Mesenchymal stem cell (in vitro differentiated cells and primary cell): ENCODE results near the gene PRX.
"Not testable (repeated sequence)": the region's sequence is repeated elsewhere in the genome, so short reads cannot be mapped to it uniquely, and the experiment has no call there.

Experiments
- DNase-seq: peaks from one replicate; pipeline ENCODE4 v3.0.0-alpha.2; 2013
- H2AFZ ChIP-seq: one replicate; pipeline ENCODE4 v1.6.1; 2013; ENCODE audit warnings: low read depth, mild to moderate bottlenecking, control low read depth, inconsistent platforms, low read length, moderate library complexity
- H2AK5ac ChIP-seq: 2 replicates; pipeline ENCODE4 v1.6.1; 2013; ENCODE audit warnings: low read length, moderate library complexity, mild to moderate bottlenecking, inconsistent platforms; ENCODE audit not compliant: severe bottlenecking
- H2BK120ac ChIP-seq: one replicate; pipeline ENCODE4 v1.6.1; 2013; ENCODE audit warnings: low read depth, mild to moderate bottlenecking, inconsistent platforms, low read length, moderate library complexity
- H2BK12ac ChIP-seq, 2 experiments: one replicate each; pipeline ENCODE4 v1.6.1; 2013; ENCODE audit warnings: inconsistent platforms in 2 of 2, low read length in 2 of 2, mild to moderate bottlenecking in 2 of 2, moderate library complexity in 2 of 2, control low read depth in 1 of 2
- H2BK15ac ChIP-seq: one replicate; pipeline ENCODE4 v1.6.1; 2013; ENCODE audit warnings: mild to moderate bottlenecking, low read depth, inconsistent platforms; ENCODE audit not compliant: poor library complexity, severe bottlenecking
- H2BK5ac ChIP-seq: 2 replicates; pipeline ENCODE4 v1.6.1; 2013; ENCODE audit warnings: low read depth, mild to moderate bottlenecking, low read length, control low read depth, inconsistent platforms; ENCODE audit not compliant: poor library complexity, severe bottlenecking
- H3K14ac ChIP-seq, 2 experiments: one replicate each; pipeline ENCODE4 v1.6.1; 2013; ENCODE audit warnings: inconsistent platforms in 2 of 2, low read length in 2 of 2, control low read depth in 1 of 2, mild to moderate bottlenecking in 1 of 2, moderate library complexity in 1 of 2
- H3K18ac ChIP-seq, 2 experiments: one replicate each; pipeline ENCODE4 v1.6.1; 2013; ENCODE audit warnings: inconsistent platforms in 2 of 2, low read length in 2 of 2, control low read depth in 1 of 2, low read depth in 1 of 2, mild to moderate bottlenecking in 1 of 2
- H3K23ac ChIP-seq, 2 experiments: one replicate each; pipeline ENCODE4 v1.6.1; 2013; ENCODE audit warnings: inconsistent platforms in 2 of 2, low read length in 2 of 2, mild to moderate bottlenecking in 2 of 2, moderate library complexity in 2 of 2, control low read depth in 1 of 2
- H3K27ac ChIP-seq: 2 replicates; pipeline ENCODE4 v1.5.1; 2013; ENCODE audit warnings: mild to moderate bottlenecking, moderate library complexity, low read length, control low read depth, inconsistent platforms; ENCODE audit not compliant: poor library complexity, severe bottlenecking
- H3K27me3 ChIP-seq, 2 experiments: 2 replicates each; pipeline versions ENCODE4 v1.6.1 to v1.7.0; 2013; ENCODE audit warnings: low read length in 2 of 2, mild to moderate bottlenecking in 2 of 2, moderate library complexity in 2 of 2, control low read depth in 1 of 2, inconsistent platforms in 1 of 2; ENCODE audit not compliant: control insufficient read depth in 1 of 2, insufficient read depth in 1 of 2
- H3K36me3 ChIP-seq, 2 experiments: 2 replicates each; pipeline versions ENCODE4 v1.6.1 to v1.7.0; 2013; ENCODE audit warnings: low read length in 2 of 2, control low read depth in 1 of 2, inconsistent platforms in 1 of 2, low read depth in 1 of 2, mild to moderate bottlenecking in 1 of 2; ENCODE audit not compliant: insufficient read depth in 2 of 2, control insufficient read depth in 1 of 2
- H3K4ac ChIP-seq, 2 experiments: one replicate each; pipeline ENCODE4 v1.6.1; 2013; ENCODE audit warnings: inconsistent platforms in 2 of 2, low read length in 2 of 2, mild to moderate bottlenecking in 2 of 2, moderate library complexity in 2 of 2, control low read depth in 1 of 2, low read depth in 1 of 2
- H3K4me1 ChIP-seq: 2 replicates; pipeline ENCODE4 v1.6.1; 2013; ENCODE audit warnings: low read depth, low read length, control low read depth; ENCODE audit not compliant: control insufficient read depth, insufficient read depth
- H3K4me2 ChIP-seq: 2 replicates; pipeline ENCODE4 v1.6.1; 2013; ENCODE audit warnings: low read length, mild to moderate bottlenecking, inconsistent platforms; ENCODE audit not compliant: poor library complexity, severe bottlenecking
- H3K4me3 ChIP-seq, 2 experiments: 2 replicates each; pipeline versions ENCODE4 v1.5.1 to v1.7.0; 2013; ENCODE audit warnings: low read length in 2 of 2, mild to moderate bottlenecking in 2 of 2, control low read depth in 1 of 2, low read depth in 1 of 2; ENCODE audit not compliant: insufficient read depth in 1 of 2
- H3K79me1 ChIP-seq: replicated peaks from 2 replicates; pipeline ENCODE4 v1.6.1; 2013; ENCODE audit warnings: mild to moderate bottlenecking, control low read depth, low read length, inconsistent platforms; ENCODE audit not compliant: poor library complexity, severe bottlenecking
- H3K9ac ChIP-seq: 2 replicates; pipeline ENCODE4 v1.7.0; 2013; ENCODE audit warnings: mild to moderate bottlenecking, low read length, moderate library complexity
- H3K9me3 ChIP-seq: 2 replicates; pipeline ENCODE4 v1.7.0; 2013; ENCODE audit warnings: mild to moderate bottlenecking, low read length; ENCODE audit not compliant: control insufficient read depth
- H4K8ac ChIP-seq: one replicate; pipeline ENCODE4 v1.6.1; 2013; ENCODE audit warnings: inconsistent platforms, mild to moderate bottlenecking, low read length, moderate library complexity
- H4K91ac ChIP-seq: one replicate; pipeline ENCODE4 v1.6.1; 2013; ENCODE audit warnings: mild to moderate bottlenecking, low read length, inconsistent platforms
- WGBS: methylation state at CpG from one replicate; pipeline ENCODE4 v1.1.7; 2013; ENCODE audit warnings: mixed read lengths; 5-methylcytosine and 5-hydroxymethylcytosine counted together

PRX gene

GRCh38 chr19:40458597-40458974 is 45.4 kb upstream of the PRX start:
- Histone ChIP-seq H4K91ac (no peak overlapping the region), H2BK120ac (no peak overlapping the region), H3K9me3 (no peaks in the 10 kb centered on the region), H4K8ac (no peak overlapping the region), H2AFZ (no peak overlapping the region), H3K4ac (no peak overlapping the region), H3K79me1 (peaks cover 9% of the 10 kb centered on the region), H2BK12ac (no peak overlapping the region), H3K9ac (no peak overlapping the region), H3K4me2 (no peak overlapping the region), H2BK15ac (no peak overlapping the region), H3K27ac (no peak overlapping the region), H3K27me3 (no peaks in the 10 kb centered on the region), H3K14ac (no peak overlapping the region), H2AK5ac (no peak overlapping the region), H2BK5ac (no peak overlapping the region), H3K4me3 (no peak overlapping the region), H3K23ac (no peak overlapping the region), H3K18ac (no peak overlapping the region), H3K4me1 (peaks cover 3% of the 10 kb centered on the region), H3K36me3 (peaks cover 12 to 27% of the 10 kb centered on the region in 2 experiments)
- 91% methylated on average over 3 of the region's 3 CpGs for WGBS
- DNase-seq = no peak

- Histone ChIP-seq H3K9ac (no peak overlapping the region), H2BK5ac (no peak overlapping the region), H2AFZ (no peak overlapping the region), H2BK120ac (no peak overlapping the region), H3K27ac (no peak overlapping the region), H2BK15ac (peak overlapping the region; percentile 7), H3K18ac (no peak overlapping the region), H3K4ac (no peak overlapping the region), H3K4me2 (no peak overlapping the region), H4K91ac (no peak overlapping the region), H3K4me3 (no peak overlapping the region), H3K36me3 (peaks cover 12 to 27% of the 10 kb centered on the region in 2 experiments), H3K9me3 (no peaks in the 10 kb centered on the region), H2BK12ac (no peak overlapping the region), H2AK5ac (no peak overlapping the region), H3K4me1 (peaks cover 1% of the 10 kb centered on the region), H3K27me3 (no peaks in the 10 kb centered on the region), H4K8ac (no peak overlapping the region), H3K79me1 (peaks cover 9% of the 10 kb centered on the region), H3K14ac (no peak overlapping the region), H3K23ac (no peak overlapping the region)
- DNase-seq = no peak
- WGBS = 97% methylated on average over 22 of the region's 27 CpGs
These were observed 44.9 kb upstream of the PRX start for GRCh38 chr19:40457953-40458596.

- WGBS = 94% methylated on average over 5 of the region's 5 CpGs
- Histone ChIP-seq H2AFZ (no peak overlapping the region), H3K79me1 (peaks cover 9% of the 10 kb centered on the region), H3K23ac (no peak overlapping the region), H2BK120ac (no peak overlapping the region), H3K27me3 (no peaks in the 10 kb centered on the region), H4K91ac (no peak overlapping the region), H3K9ac (no peak overlapping the region), H2BK5ac (no peak overlapping the region), H2AK5ac (no peak overlapping the region), H3K4me1 (peaks cover 1% of the 10 kb centered on the region), H2BK12ac (no peak overlapping the region), H3K9me3 (no peaks in the 10 kb centered on the region), H3K4me2 (no peak overlapping the region), H3K4me3 (no peak overlapping the region), H3K27ac (no peak overlapping the region), H3K4ac (no peak overlapping the region), H3K18ac (no peak overlapping the region), H3K14ac (no peak overlapping the region), H3K36me3 (peaks cover 12 to 27% of the 10 kb centered on the region in 2 experiments), H2BK15ac (no peak overlapping the region), H4K8ac (no peak overlapping the region)
- DNase-seq = no peak
These were observed 43.9 kb upstream of the PRX start for GRCh38 chr19:40457048-40457447.

GRCh38 chr19:40453943-40454342 is 40.8 kb upstream of the PRX start:
- not testable (repeated sequence) for H3K23ac ChIP-seq, H3K14ac ChIP-seq, H3K18ac ChIP-seq, DNase-seq, H4K91ac ChIP-seq, H3K9ac ChIP-seq, H2AFZ ChIP-seq, H3K4me2 ChIP-seq, H3K79me1 ChIP-seq, H2AK5ac ChIP-seq, H3K9me3 ChIP-seq, H3K27ac ChIP-seq, H3K4me1 ChIP-seq, H4K8ac ChIP-seq, H2BK120ac ChIP-seq, H3K4me3 ChIP-seq, H3K4ac ChIP-seq, H2BK5ac ChIP-seq, H3K27me3 ChIP-seq, H2BK12ac ChIP-seq, H2BK15ac ChIP-seq
- WGBS = 96% methylated on average over 5 of the region's 6 CpGs
- H3K36me3 ChIP-seq = peaks cover 18 to 38% of the 10 kb centered on the region in 2 experiments
